Heart left ventricle (tissue), 16 donors: Measurements from ENCODE around the gene GPER1. TPM values are rescaled to one million over a fixed set of nuclear protein-coding genes. Genes with fewer than 3 reads are reported as not detected.
A peak's percentile ranks its signal among the peaks of the same experiment; 100 is the strongest.
"Not testable (repeated sequence)": the region's sequence is repeated elsewhere in the genome, so short reads cannot be mapped to it uniquely, and the experiment has no call there.

Experiments
- ATAC-seq, 4 donors: fragments of 200-7000 bp; cut with Tn5 transposase; one replicate each; pipeline ENCODE4 v1.9.1; 2020 to 2022; ENCODE audit warnings: moderate library complexity in 4 of 4, mild to moderate bottlenecking in 3 of 4, moderate number of reproducible peaks in 1 of 4
- DNase-seq, 5 donors: peaks; one replicate each; pipeline ENCODE4 v3.0.0-alpha.2; 2020
- H3K27ac ChIP-seq, 12 donors: fragments of 200-600 bp; sonication (generic) in 4 of 12; one replicate each; pipeline versions ENCODE4 v1.5.0 to v1.8.0; 2016 to 2022; ENCODE audit warnings: mild to moderate bottlenecking in 2 of 12
- H3K27me3 ChIP-seq, 9 donors: fragments of 200-600 bp; sonication (generic) in 2 of 9; one replicate each; pipeline versions ENCODE4 v1.5.1 to v1.8.0; 2016 to 2022; ENCODE audit warnings: mild to moderate bottlenecking in 3 of 9
- H3K36me3 ChIP-seq, 9 donors: fragments of 200-600 bp; sonication (generic) in 2 of 9; one replicate each; pipeline versions ENCODE4 v1.5.0 to v1.8.0; 2018 to 2022; ENCODE audit warnings: mild to moderate bottlenecking in 2 of 9
- H3K4me1 ChIP-seq, 12 donors: fragments of 200-600 bp; sonication (generic) in 4 of 12; one replicate each; pipeline versions ENCODE4 v1.5.0 to v1.8.0; 2016 to 2022; ENCODE audit warnings: mild to moderate bottlenecking in 3 of 12
- H3K4me3 ChIP-seq, 12 donors: fragments of 200-600 bp; sonication (generic) in 4 of 12; one replicate each; pipeline versions ENCODE4 v1.5.0 to v1.8.0; 2017 to 2022; ENCODE audit warnings: mild to moderate bottlenecking in 9 of 12, moderate library complexity in 4 of 12
- H3K9me3 ChIP-seq, 12 donors: fragments of 200-600 bp; sonication (generic) in 4 of 12; one replicate each; pipeline versions ENCODE4 v1.5.0 to v1.8.0; 2016 to 2022; ENCODE audit warnings: mild to moderate bottlenecking in 1 of 12
- CTCF ChIP-seq, 12 donors: fragments of 200-600 bp; sonication (generic) in 4 of 12; IDR thresholded peaks; one replicate each; pipeline versions ENCODE4 v1.5.0 to v1.8.0; 2018 to 2022; ENCODE audit warnings: antibody characterized with exemption in 12 of 12, mild to moderate bottlenecking in 5 of 12
- POLR2A ChIP-seq, 2 donors: fragments of 450-650 bp; IDR thresholded peaks; one replicate each; pipeline ENCODE4 v1.6.1; 2017; ENCODE audit warnings: antibody characterized with exemption in 2 of 2, mild to moderate bottlenecking in 2 of 2, moderate library complexity in 2 of 2
- WGBS, 4 donors: extraction: QIAGEN DNeasy Blood & Tissue Kit in 2 of 4; methylation state at CpG; one replicate each; pipeline versions ENCODE4 v1.1.5 to v1.1.7; 2013 to 2018; 5-methylcytosine and 5-hydroxymethylcytosine counted together
- intact Hi-C, 10 donors: fragments of 100-400 bp; cut with DNase I; formaldehyde crosslinking; loops; one replicate each; pipeline versions ENCODE4 v1.11.1 to v1.14.2; 2022
- long read RNA-seq, 3 donors: library from polyadenylated mRNA; unstranded; transcript quantifications; one replicate each; pipeline ENCODE4 v2.0.0, GENCODE V29; 2020 to 2021
- polyA plus RNA-seq, 2 donors: library from polyadenylated mRNA; stranded (reverse); fragments of 200-250 nt; gene quantifications; one replicate each; pipeline ENCODE4 v1.2.3, GENCODE V29; 2013
- total RNA-seq, 9 donors: library from RNA; depleted of rRNA in 2 of 9; stranded (reverse); fragments of >200 nt in 2 of 9; fragmentation: NEBNext Ultra II Directional in 3 of 9; extraction: Animal tissue kit (Norgen Biotek cat#: 25700) in 3 of 9; gene quantifications; one replicate each; pipeline versions ENCODE4 v1.1.0 to v1.2.4, GENCODE V29; 2016 to 2023
- donor health status: ischemic (EF 13 %, LVEDD 7.1; RV severe dilation, severe dysfunction).
- donor health status: healthy with polysubstance abuse.
- donor health status: DM: no; HTN: yes; CAD: no.
- donor health status: DM: no; HTN: no; CAD: no.
- donor health status: ischemic (EF 25% LVEDD 6.9; RV normal size, moderate dysfunction).
- donor health status: ischemic (EF 25% LVEDD 5.7; RV mildly dilated, moderate dysfunction).
- donor health status: healthy.
- donor health status: DM: yes; HTN: yes; CAD: no.
- donor health status: ischemic (EF 35%, LVEDD 5.7; RV mildly dilated, moderate dysfunction).
- donor health status: nonischemic (EF 11% LVEDD 7.7; RV severe dilation, severe dysfunction).
- donor health status: DM: yes; HTN: yes; CAD: no.
- donor health status: PGD.
- donor health status: ischemic (EF 29% LVEDD 5.4; RV normal size, mild dysfunction).
- donor health status: nonischemic (EF 23%, LVEDD 6.1; RV moderate dilation, normal function).

GPER1 gene
- total RNA-seq: 1 to 10 TPM; 1.4 to 8.8 (median 3.0) TPM
- polyA plus RNA-seq: 1 to 10 TPM; 1.8 to 2.8 TPM
- long read RNA-seq, donor 1, transcript GPER1-202 (2 exons, 2,639 nt): major isoform, 10 of 12 reads
- long read RNA-seq, donor 1, partial matches to known transcripts: 0 of 12 reads
- long read RNA-seq, donor 1, other reads (novel, unspliced or antisense): 1 of 12 reads
- long read RNA-seq, donor 2, transcript GPER1-202 (2 exons, 2,639 nt): major isoform, 8 of 14 reads
- long read RNA-seq, donor 2, partial matches to known transcripts: 0 of 14 reads
- long read RNA-seq, donor 2, other reads (novel, unspliced or antisense): 4 of 14 reads
- long read RNA-seq, donor 3, transcript GPER1-202 (2 exons, 2,639 nt): major isoform, 6 of 11 reads
- long read RNA-seq, donor 3, partial matches to known transcripts: 0 of 11 reads
- long read RNA-seq, donor 3, other reads (novel, unspliced or antisense): 2 of 11 reads

GRCh38 chr7:1087952-1088920 lies at the start of gene GPER1:
Gene GPER1 (plus strand): TSS chr7:1088113. CDS start chr7:1091729, 3,616 bp downstream.
- H3K4me3 ChIP-seq: peak within 1 kb of the TSS; percentile 0 to 64 (median 52)
- DNase-seq (peak in 4 of 5 donors; percentile 38 to 75 (median 61)), ATAC-seq (peak; percentile 69 to 81 (median 74))
- H3K27ac ChIP-seq: peak within 1 kb of the TSS in 10 of 12 donors; percentile 35 to 69 (median 52)
- H3K9me3 ChIP-seq: no peaks in the 10 kb centered on the region
- 29 to 36% (median 34%) methylated on average over 17 to 28 of the region's 28 CpGs for WGBS, 4 donors
- TF ChIP-seq CTCF (IDR thresholded peaks at IDR 0.05) (no peak), POLR2A (IDR thresholded peaks at IDR 0.05) (peak in 1 of 2 donors; percentile 18)
- no peaks in the 10 kb centered on the region for H3K27me3 ChIP-seq
- peaks cover 0 to 20% (median 4%) of the 10 kb centered on the region in 9 donors for H3K36me3 ChIP-seq
- H3K4me1 ChIP-seq: peaks cover 0 to 29% (median 23%) of the 10 kb centered on the region in 12 donors
- intact Hi-C loops: loop anchor here (2.0 to 10.0 kb wide), 10 partner anchors 34 to 89 kb away; a partner anchor contains a TSS

DNA sequence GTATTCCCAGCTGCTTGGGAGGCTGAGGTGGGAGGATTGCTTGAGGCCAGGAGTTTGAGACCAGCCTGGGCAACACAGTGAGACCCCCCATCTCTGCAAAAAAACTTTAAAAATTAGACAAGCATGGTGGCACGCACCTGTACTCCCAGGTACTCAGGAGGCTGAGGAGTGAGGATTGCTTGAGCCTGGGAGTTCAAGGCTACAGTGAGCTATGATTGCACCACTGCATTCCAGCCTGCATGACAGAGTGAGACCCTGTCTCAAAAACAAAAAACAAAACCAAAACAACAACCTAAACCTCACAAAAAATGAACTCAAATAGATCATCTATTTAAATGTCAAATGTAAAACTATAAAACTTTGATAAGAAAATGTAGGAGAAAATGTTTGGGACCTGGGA lies 47.7 kb upstream of the GPER1 start:
- ATAC-seq, H3K4me3 ChIP-seq, H3K36me3 ChIP-seq, H3K27ac ChIP-seq, H3K27me3 ChIP-seq, DNase-seq, H3K9me3 ChIP-seq, intact Hi-C loops: not testable (repeated sequence)
- H3K4me1 ChIP-seq: peaks cover 5 to 37% (median 27%) of the 10 kb centered on the region in 12 donors
- WGBS, 4 donors: 87 to 100% (median 92%) methylated on average over 1 of the region's 1 CpG

DNA sequence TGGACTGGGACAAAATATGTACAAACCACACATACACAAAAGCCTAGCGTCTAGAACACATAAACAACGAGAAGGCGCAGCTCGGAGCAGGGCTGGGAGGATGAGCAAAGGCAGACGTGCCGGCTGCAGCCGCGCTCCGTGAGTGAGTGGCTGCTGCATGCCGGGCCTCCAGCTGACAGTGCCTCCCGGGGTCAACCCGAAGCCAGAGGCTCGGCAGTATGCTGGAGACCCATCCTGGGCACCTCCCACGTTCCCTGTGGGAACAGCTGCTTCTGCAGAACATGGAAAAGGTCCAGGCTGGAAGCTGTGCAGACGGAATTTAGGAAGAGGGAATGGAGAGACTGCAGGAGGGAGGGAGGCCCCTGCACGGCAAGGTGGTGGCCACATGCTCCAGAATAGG lies 47.1 kb upstream of the GPER1 start:
- Histone ChIP-seq H3K27ac (no peak overlapping the region), H3K4me3 (peak overlapping the region in 1 of 12 donors; percentile 34), H3K27me3 (no peaks in the 10 kb centered on the region), H3K36me3 (no peaks in the 10 kb centered on the region), H3K9me3 (no peaks in the 10 kb centered on the region), H3K4me1 (peaks cover 5 to 43% (median 32%) of the 10 kb centered on the region in 12 donors)
- 49 to 58% (median 56%) methylated on average over 16 of the region's 16 CpGs for WGBS, 4 donors
- DNase-seq (no peak), ATAC-seq (no peak)
- TF ChIP-seq CTCF (IDR thresholded peaks at IDR 0.05) (no peak), POLR2A (IDR thresholded peaks at IDR 0.05) (no peak)
- intact Hi-C loops: no loop called here

DNA sequence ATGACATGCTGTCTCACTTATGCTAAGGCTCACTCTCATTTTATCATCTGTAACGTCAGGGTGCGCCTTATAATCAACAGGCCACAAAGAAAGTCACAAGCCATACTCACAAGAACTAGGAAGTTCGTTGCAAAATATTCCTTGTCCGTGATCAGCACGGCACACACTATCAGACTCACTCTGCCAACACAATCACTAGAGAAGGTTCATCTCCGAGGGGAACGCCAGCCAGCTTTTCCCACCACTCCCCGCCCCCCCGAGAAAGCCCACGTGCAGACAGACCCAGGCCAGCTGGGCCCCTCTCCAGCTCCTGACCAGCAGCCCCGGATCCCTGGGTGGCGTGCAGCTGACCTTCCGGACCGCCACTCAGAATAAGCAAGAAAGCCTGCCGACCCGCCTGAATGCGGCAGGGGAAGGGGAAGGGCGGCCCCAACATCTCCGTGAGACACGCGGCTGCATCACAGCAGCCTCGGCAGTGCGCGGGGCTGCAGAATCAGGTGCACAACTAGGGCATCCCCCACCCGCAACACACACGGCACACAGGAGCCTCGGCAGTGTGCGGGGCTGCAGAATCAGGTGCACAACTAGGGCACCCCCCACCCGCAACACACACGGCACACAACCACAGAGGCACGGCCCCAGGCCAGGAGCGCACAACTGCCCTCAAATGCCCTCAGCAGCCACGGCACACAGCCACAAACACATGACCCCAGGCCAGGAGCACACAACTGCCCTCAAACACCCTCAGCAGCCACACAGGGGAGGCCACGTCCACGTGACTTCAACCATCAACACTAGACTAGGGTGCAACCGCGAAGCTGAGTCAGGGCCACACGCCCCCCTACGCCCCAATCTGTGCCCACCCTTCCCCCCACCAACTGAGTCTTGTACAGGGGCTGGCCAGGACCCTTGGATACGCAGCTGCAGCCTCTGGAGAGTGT lies 46.1 kb upstream of the GPER1 start:
- H3K9me3 ChIP-seq: no peaks in the 10 kb centered on the region
- no peaks in the 10 kb centered on the region for H3K27me3 ChIP-seq
- 77 to 88% (median 80%) methylated on average over 38 to 40 of the region's 40 CpGs for WGBS, 4 donors
- TF ChIP-seq POLR2A (IDR thresholded peaks at IDR 0.05) (no peak), CTCF (IDR thresholded peaks at IDR 0.05) (no peak)
- intact Hi-C loops: loop anchor here in 1 of 10 donors (2.0 kb wide), 1 partner anchor 13 kb away; no protein-coding TSS in a partner anchor
- no peak overlapping the region for H3K4me3 ChIP-seq
- no peak for ATAC-seq
- peaks cover 5 to 51% (median 36%) of the 10 kb centered on the region in 12 donors for H3K4me1 ChIP-seq
- DNase-seq: no peak
- H3K36me3 ChIP-seq: no peaks in the 10 kb centered on the region
- peak overlapping the region in 7 of 12 donors; percentile 24 to 92 (median 50) for H3K27ac ChIP-seq
